GM12891 (cell line): ENCODE data around the gene AIFM3.

Experiments used
- PAX5 ChIP-seq: IDR thresholded peaks from 2 replicates; pipeline ENCODE4 v1.6.1; 2011; ENCODE audit warnings: low read length, moderate library complexity, mild to moderate bottlenecking; ENCODE audit not compliant: insufficient read depth, severe bottlenecking
- POLR2A ChIP-seq: IDR thresholded peaks from 2 replicates; pipeline ENCODE4 v1.6.1; 2011; ENCODE audit warnings: low read depth, low read length, control low read depth
- POLR2AphosphoS5 ChIP-seq: IDR thresholded peaks from 2 replicates; pipeline ENCODE4 v1.6.1; 2011; ENCODE audit warnings: low read depth, low read length, control low read depth
- POU2F2 ChIP-seq: IDR thresholded peaks from 2 replicates; pipeline ENCODE4 v1.6.1; 2011; ENCODE audit warnings: low read depth, mild to moderate bottlenecking, control low read depth, low read length, moderate library complexity
- TAF1 ChIP-seq: IDR thresholded peaks from 2 replicates; pipeline ENCODE4 v1.6.1; 2011; ENCODE audit warnings: low read depth, low read length, control low read depth

- TF ChIP-seq POLR2AphosphoS5 (no peak), POLR2A (no peak), TAF1 (no peak), POU2F2 (no peak), PAX5 (no peak)
These were observed 1.8 kb upstream of the AIFM3 start for GRCh38 chr22:20965104-20965887.
